Muscle of back (tissue), 11 donors: ENCODE results near the gene GRID1. TPM values are rescaled to one million over a fixed set of nuclear protein-coding genes. Genes with fewer than 3 reads are reported as not detected.
"Not testable (repeated sequence)": the region's sequence is repeated elsewhere in the genome, so short reads cannot be mapped to it uniquely, and the experiment has no call there.

Experiments used
- DNase-seq, 3 donors: peaks; one replicate each; pipeline versions ENCODE4 v3.0.0 to v3.0.0-alpha.2; 2013
- polyA plus RNA-seq, 10 donors: library from polyadenylated mRNA; unstranded; fragments of 120-200 nt; gene quantifications; one replicate each; pipeline ENCODE4 v1.2.1, GENCODE V29; 2013; ENCODE audit not compliant: insufficient read length in 10 of 10

Gene GRID1
- polyA plus RNA-seq, 10 donors, result 2.7 to 8.4 (median 5.9) TPM

DNA sequence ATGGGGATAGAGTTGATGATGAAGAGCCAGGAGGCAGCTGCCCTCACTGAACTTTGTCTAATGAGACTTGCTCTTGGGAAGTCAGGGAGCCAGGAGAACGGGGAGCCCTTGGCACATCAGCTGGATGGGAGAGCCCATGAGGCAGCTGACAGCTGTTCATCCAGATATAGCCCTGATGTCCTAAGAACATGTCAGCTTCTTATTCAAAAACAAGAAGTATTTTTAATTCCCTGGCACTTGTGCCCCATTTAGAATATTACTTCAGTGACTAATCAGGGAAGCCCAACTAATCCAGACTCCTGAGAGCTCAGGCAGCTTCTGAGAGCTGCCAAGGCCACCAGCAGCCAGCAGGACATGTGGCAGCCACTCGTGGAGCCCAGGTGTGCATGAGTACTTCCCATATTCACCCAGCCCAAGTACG lies 363.4 kb downstream of the GRID1 start:
- peak in 1 of 3 donors; percentile 11 for DNase-seq

DNA sequence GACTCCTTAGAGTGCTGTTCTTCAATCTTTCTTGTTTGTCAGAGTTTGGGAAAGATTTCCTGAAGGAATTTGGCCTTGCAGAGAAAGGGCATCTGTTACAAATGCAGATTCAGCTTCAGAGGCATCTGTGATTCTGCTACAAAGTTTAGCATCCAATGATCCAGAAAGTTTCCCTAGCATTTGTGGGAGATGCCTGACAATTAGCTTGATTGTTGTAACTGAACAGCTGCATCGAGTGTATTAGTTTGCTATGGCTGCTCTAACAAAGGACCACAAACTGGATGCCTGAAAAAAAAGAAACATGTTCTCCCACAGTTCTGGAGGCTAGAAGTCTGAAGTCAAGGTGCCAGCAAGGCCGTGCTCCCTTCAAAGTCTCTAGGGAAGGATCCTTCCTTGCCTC lies 365.1 kb downstream of the GRID1 start:
- no peak for DNase-seq

DNA sequence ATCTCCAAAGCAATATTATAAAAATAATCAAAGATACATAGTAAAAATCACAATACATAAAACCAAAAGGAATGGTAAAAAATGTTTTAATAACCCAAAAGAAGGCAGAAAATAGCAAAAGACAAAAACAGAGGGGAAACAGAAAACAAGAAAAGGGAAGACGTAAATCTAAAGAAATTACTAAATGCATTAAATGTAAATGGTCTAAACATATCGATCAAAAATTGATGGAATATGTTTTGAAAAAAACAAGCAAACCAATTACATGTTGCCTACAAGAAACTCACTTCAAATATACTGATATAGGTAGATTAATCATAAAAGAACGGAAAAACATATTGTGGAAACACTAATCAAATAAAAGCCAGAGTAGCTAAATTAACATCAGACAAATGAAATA lies 369.1 kb downstream of the GRID1 start:
- DNase-seq, result no peak

DNA sequence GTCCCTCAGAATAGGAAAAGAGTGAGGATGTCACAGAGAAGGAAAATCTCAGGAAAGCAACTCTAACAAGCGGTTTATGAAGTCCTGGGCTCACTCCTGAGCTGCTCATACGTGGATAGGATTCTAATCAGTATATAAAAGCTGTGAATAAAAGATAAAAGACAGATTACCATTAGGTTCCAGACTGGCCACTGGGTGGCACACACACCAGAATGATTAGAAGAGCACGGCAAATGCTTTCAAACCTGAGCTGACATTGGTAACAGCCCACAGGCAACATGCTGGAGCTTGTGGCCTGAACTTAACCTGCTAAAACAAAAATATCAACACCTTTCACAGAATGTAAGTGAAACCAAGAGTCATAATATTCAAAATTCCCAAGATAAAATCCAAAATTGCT lies 370.8 kb downstream of the GRID1 start:
- no peak for DNase-seq

DNA sequence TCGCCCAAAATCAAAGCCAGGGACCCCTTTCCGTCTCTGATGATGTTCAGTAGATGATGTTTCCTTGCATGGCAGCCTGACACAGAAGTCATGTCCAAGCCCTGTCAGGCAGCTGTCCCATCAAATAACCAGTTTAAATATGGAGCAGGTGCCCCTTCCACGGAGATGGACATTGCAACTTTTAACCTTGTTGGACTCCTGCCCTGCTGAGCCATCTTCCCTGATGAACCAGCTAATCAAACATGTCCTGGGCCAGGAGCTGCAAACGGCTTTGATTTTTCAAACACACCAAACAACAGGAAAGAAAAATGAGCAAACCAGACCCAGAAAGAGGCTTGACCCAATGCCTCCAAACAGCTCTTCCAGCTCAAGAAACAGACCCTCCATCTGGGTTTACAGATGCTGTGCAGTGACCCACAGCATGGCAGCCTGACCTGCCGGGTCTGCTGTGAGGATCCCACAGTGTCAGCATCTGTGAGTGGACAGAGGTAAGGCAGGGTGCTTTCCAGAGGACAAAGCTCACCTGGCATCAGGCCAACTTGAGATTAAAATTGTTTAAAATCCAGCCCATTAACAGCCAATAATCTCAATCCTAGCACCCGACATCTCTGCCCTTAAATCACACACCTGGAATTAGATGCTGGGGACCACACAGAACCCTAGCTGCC lies 372.6 kb downstream of the GRID1 start:
- no peak for DNase-seq

DNA sequence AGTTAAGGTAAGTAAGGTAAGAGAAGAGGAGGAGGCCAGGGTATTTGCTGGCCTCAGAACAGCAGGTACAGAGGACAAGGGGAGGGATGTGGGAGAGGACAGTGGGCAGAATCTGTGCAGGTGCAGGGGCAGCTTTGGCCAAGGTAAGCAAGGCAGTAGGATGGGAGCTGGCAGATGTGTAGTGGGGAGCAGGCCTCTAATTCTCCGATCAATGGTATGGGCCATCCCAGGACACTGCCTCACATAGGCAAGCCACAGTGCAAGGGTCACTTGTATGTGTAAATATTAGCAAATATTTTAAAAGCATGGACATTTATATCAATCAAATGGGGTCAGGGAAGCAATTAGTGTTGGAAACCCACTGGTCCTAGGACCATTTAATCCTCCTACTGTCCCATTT lies 373.5 kb downstream of the GRID1 start:
- no peak for DNase-seq

DNA sequence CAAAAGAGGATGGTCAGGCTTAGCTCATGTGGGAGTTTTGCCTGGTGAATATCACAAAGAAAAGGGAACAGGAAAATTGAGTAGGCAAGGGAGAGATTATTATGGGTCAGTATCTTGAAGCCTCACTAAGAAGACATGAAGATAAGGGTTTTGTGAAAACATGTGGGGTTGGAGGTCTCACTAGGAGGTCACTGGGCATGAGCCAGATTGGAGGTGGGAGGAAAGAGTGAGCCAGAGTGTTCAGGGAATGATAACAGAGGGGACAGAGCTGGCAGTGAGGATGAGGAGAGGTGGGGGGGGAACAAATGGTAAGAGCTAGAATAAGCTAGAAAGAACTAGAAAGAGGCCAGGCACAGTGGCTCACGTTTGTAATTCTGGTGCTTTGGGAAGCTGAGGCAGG lies 374.3 kb downstream of the GRID1 start:
- DNase-seq, result no peak

DNA sequence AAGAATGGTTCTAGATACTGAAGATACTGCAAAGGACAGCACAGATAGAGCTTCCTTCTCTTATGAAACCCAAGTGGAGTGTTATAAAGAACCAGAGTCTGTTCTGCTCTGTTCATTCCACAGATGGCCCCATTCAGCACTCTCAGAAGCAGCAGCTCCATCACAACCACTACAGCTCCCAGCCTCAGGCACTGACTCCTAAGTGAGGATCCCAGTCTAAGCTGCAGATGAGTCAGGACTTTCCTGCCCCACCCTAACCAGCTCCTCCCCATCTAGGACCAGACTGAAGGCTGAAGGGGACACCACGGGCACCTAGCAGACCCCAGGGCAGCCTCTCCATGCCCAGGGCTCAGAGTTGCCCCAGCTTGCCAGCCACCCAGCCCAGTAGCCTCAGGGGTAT lies 379.8 kb downstream of the GRID1 start:
- no peak for DNase-seq

DNA sequence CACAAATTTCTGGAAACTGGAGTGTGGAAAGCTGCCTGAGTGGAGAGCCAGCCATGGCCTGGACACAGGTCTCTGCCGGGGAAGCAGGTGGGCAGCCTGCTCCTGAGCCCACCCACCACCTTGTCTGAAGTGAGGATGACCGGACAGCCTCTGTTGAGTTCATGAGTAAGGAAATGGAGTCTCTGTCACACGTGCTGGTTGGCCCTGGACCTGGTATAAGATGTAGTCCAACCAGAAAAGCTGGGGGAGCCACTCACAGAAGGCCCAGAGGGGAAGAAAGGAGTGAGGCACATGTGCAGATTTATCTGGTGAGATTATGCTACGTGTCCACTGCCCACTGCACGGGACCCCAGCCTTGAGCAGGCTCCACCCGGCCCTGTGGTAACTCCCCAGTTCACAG lies 383.5 kb downstream of the GRID1 start:
- DNase-seq, result no peak

DNA sequence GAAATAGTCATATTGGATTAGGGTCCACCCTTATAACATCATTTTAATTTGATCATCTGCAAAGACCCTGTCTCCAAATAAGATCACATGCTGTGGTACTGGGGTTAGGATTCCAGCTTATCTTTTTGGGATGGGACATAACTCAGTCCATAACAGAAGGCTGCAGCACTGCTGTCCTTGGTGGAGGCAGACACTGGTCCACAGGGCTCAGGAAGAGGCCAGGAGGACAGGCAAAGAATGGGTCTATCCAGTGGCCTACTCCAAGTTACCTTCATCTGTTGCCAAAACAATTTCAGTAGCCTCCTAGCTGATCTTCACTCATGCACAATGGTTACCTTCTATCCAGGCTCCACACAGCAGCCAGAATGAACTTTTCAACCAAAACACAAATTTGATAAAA lies 387.0 kb downstream of the GRID1 start:
- DNase-seq, result no peak

DNA sequence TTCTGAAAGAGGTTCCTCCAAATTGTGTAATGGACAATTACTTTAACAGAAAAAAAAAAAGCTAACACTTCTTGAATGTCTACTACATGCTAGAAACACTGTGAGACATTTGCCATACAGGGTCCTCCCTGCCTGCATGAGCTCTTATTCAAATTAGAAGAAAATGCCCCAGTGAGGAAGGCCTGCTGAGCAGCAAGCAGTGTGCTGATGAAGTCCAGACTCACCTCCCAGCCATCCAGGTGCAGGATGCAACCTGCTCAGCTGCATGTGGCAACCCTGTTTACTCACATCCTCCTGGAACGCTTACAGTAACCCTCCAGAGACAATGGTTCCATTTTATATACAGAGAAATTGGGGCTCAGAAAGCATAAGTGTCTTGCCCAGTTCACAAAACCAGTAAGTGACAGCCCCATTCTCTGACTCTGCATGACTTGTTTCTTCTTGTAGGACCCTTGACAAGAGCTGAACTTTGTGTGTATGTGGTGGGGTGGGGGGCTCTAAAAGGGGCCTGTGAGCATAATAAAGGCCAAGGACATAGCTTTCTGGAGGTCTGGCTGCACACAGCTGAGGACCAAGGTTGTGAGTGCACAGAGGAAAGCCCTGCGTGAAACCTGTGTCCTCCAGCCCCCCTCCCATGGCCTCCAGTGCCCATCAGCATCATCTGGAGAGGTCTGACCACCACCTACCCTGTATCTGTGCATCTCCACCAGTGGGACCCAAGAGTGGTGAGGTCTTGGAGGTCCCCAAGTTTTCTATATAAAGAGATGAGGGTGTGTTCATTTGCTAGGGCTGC lies 387.8 kb downstream of the GRID1 start:
- no peak for DNase-seq

DNA sequence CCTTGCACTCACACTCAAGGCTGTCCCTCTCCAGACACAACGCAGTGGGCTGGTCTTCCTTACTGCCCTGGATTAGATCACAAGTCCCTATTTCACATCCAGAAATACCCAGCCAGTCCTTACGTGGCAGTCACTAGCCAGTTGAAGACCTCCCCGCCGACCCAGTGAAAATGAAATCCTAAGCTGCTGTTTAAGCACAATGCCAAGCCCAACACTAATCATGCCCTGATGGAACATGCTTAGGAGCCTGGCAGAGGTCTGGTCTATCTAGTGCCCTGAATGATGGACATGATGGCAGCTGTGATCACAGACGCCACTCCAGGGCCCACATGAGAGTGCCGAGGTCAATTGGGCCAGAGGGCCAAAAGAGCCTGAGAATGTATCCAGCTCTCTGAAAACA lies 389.0 kb downstream of the GRID1 start:
- no peak for DNase-seq

DNA sequence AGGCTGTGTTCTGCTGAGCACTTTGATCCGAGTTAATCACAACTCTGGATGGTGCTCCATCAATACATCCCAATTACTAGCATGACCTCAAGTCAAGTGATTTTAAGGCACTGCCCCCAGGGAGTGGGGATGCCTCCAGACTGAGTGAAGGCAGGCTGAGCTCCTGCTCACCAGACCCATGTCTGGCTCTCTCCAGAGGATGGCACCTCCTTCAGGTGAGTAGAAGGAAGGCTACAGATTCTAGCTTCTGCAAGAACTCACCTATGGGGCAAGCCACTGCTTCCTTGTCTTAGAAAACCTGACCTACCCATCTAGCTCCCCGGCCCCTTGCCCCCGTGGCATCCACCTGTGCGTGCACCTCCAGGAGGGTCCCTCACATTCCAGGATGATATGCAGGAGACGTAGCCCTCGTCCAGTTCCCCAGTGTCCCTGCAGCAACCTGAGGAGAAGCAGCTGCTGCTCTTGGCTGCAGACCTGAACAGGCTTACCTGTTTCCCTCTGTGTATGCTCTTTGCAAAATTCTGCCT lies 390.3 kb downstream of the GRID1 start:
- no peak for DNase-seq

DNA sequence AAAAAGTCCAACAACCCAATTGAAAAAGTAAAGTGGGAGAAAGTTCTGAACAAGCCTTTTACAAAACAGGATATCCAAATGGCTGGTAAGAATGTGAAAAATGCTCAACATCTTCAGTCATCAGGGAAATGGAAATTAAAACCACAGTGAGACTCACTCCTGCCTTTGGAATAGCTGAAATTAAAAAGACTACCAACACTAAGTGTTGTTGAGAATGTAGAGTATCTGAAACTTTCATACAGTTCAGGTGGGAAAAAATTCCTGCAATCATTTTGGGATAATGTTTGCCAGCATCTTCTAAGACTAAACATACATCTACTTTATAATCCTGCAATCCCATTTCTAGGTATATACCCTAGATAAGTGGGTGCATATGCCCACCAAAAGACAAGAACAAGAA lies 395.1 kb downstream of the GRID1 start:
- DNase-seq, result no peak

DNA sequence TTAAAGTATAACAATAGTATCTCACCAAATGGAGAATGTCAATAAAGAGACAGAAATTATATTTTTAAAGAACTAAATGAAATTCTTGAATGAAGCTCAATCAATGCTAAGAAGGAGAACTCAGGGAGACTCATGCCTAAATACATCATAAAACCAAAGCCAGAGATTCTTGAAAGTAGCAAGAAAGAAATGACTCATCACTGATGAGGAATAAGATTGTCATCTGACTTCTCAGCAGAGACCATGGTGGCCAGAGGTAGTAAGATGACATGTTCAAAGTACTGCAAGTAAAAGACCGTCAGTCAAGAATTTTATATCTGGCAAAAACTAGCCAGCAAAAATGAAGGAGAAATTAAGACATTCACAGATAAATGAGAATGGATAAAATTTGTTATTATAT lies 399.0 kb downstream of the GRID1 start:
- DNase-seq, result no peak

DNA sequence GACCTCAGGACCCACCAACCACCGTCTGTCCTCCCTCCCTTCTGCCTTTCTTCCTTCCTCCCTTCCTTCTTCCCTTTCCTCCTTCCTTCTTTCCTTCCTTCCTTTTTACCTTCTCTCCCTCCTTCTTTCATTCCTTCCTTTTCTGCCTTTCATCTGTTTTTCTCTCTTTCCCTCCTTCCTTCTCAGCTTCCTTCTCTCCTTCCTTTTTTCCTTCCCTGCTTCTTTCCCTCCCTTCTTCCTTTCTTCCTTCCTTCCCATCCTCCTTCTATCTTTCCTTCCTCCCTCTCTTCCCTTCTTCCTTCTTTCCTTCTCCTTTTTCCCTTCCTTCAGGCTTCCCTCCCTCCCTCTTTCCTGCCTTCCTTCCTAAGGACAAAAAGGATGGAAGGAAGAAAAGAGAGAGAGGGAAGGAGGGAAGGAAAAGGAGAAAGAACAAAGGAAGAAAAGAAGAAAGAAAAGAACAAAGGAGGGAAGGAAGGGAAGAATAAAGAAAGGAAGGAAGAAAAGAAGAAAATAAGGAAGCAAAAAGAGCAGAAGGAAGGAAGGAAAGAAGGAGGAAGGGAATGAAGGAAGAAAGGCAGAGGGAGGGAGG lies 405.0 kb downstream of the GRID1 start:
- no peak for DNase-seq

DNA sequence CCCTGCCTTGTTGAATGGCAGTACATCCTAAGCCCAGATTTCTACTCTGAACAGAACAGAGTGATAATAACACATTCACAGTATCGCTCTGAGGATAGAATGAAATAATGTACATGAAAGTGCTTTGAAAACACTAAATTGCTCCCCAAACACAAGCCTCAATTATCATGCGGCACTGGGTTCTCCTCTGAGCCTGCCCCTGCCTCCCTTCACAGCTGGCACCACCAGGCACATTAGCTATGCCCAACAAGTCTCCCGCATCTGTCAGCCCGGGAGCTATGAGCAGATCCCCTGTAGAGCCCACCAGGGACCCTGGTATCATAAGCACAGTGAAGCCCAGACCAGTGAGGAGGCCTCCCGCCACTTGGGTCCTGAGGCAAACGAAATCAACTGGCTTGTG lies 405.5 kb downstream of the GRID1 start:
- DNase-seq, result no peak

DNA sequence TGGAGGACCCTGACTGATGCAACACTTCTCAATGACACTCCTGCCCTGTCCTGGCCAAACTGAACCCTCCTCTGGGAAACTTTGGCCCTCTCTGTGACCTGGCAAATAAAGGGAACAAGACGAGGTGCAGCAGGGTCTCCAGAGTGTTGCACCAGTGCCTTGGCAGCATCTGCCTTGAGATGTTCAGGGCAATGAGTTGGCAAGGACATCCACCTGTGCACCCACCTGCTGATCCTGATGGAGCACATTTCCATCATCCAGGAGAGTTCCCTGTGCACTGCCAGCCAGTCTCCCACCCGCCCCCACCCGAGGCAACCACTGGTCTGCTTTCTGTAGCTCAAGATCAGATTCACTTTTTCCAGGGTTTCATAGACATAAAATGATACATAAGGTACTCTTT lies 407.4 kb downstream of the GRID1 start:
- DNase-seq, result no peak

DNA sequence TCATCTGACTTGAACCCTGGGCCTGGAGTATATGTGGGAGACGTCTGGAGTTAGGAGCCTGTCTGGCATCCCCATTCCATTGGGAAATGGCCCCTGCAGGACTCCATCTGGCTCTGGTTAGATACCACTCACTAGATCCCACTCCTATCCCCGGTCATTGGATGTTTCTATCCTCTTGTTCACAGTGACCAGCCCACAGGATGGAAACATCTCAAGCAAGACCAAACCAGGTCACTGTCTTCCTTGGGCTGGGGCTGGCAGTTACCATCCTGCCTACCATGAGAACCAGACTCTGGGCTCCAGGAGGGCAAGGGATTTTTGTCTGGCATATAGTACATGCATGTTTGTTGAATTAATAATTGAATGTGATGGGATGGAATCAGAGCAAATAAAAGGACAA lies 415.7 kb downstream of the GRID1 start:
- no peak for DNase-seq

DNA sequence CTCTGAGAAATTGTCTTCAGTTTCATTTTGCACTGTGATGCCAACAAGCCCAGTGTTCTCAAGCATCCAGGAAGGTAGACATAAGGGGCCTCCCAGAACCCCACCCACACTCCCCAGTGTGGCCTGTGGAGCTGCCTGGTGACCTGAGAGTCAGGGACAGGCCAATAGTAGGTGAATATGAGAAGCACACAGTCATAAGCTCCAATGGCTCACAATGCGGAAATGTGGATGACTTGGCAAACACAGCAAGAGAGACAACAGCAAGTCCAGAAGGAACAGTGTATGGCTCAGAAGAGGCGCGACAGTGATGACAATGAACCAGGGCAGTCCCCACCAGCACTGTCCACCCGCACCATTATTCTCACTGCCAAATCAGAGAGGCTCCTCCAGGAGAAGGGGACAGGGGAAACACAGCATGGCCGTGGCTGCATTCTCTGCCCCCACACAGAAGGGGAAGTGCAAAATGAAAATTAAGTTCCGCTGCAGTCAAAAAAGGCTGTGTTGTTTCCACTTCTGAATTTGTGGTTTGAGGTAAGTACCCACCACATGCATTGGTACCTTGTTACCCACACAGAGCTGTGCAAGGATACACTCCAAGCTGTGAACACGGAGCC lies 419.8 kb downstream of the GRID1 start:
- DNase-seq, result no peak

DNA sequence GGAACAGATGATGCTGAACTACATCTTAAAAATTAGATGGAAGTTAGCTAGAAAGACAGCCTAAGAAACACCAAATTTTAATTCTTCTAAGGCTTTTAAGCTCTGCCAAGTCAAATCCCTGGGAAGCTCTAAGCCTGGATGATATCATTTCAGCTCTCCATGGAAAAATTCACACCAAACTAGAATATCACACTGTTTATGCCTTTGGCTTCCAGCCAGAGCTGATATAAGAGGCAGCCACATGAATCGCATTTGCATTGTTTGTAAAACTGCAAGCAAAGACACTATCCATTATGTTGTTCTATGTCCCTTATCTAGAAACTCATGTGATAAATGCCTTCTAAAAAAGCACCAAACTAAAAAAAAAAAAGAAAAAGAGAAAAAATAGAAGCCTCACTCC lies 430.4 kb downstream of the GRID1 start:
- DNase-seq, result peak in 1 of 3 donors; percentile 56

DNA sequence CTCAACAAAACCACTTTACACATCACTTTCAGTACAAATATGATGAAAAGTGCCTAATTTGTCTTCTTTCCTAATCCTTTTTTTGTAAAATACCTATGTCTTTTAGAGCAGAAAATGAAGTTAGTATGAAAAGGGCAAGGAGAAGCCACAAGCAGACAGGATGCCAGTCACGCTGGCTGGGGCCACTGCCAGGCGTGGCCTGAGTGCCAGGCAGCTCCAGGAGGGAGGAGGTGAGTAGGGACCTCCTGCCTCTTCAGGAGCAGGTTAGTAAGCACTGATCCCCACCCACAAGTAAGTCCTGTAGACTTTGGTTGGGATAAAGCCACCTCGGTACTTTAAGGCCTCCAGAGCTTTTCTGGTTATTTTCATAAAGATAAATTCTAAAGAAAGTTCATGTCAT lies 432.0 kb downstream of the GRID1 start:
- DNase-seq, result no peak

DNA sequence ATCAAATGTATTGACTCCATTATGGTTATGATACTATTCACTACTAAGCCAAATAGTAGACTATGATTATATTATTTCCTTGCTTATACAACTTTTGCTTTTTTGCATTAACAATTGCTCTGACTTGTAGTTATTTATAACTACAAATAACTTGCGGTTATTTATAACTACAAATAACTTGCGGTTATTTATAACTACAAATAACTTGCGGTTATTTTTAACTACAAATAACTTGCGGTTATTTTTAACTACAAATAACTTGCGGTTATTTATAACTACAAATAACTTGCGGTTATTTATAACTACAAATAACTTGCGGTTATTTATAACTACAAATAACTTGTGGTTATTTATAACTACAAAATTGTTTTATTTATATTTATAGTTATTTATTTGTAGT lies 436.6 kb downstream of the GRID1 start:
- DNase-seq, result not testable (repeated sequence)
